HAP-1 (cell line): ENCODE measurements around the gene FAM107B.
"Not testable (repeated sequence)": the region's sequence is repeated elsewhere in the genome, so short reads cannot be mapped to it uniquely, and the experiment has no call there.

Experiments used
- DNase-seq, 2 experiments: peaks; one replicate each; pipeline ENCODE4 v3.0.0-alpha.2; 2016 to 2020; ENCODE audit warnings: low spot score in 2 of 2
- H3K27me3 ChIP-seq: fragments of 250-450 bp; sonication (Bioruptor Pico); 2 replicates; pipeline ENCODE4 v1.5.1; 2020; ENCODE audit warnings: low read depth, mild to moderate bottlenecking, moderate library complexity
- H3K36me3 ChIP-seq: fragments of 250-450 bp; sonication (Bioruptor Pico); replicated peaks from 2 replicates; pipeline ENCODE4 v1.5.1; 2020; ENCODE audit warnings: mild to moderate bottlenecking
- H3K4me1 ChIP-seq: fragments of 250-450 bp; sonication (Bioruptor Pico); 2 replicates; pipeline ENCODE4 v1.5.1; 2020; ENCODE audit warnings: mild to moderate bottlenecking
- H3K4me3 ChIP-seq: fragments of 250-450 bp; sonication (Bioruptor Pico); 2 replicates; pipeline ENCODE4 v1.5.1; 2020; ENCODE audit warnings: mild to moderate bottlenecking, moderate library complexity
- H3K9me3 ChIP-seq: fragments of 250-450 bp; sonication (Bioruptor Pico); 2 replicates; pipeline ENCODE4 v1.5.1; 2020; ENCODE audit warnings: mild to moderate bottlenecking, moderate library complexity
- in situ Hi-C: fragments of 300-500 bp; cut with MboI; formaldehyde crosslinking; loops from 3 replicates; pipeline ENCODE4 v1.14.3; 2020; ENCODE audit warnings: low sequenced_read_pairs, inconsistent platforms, mixed read lengths

Gene FAM107B

DNA sequence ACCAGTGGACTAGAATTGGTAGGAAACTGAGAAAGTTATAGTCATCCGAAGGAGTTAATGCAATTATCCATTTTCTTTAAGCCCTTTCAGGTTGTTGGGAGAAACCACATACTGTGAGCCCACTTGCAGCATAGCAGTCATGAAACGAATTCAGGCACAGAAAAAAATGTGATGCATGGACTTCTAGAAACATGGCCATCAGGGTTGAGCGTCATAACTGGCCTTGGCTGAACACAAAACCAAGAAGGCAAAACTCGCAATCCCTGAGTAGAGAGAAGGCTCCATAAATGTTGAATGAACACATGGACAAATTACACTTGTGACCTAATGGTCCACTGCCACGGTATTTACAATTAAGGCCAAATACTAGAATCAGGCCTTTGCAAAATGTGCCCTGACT, 121.9 kb downstream of the FAM107B start:
- H3K36me3 ChIP-seq, result no peaks in the 10 kb centered on the region
- no peaks in the 10 kb centered on the region for H3K9me3 ChIP-seq
- in situ Hi-C loops, result no loop called here
- peaks cover 3% of the 10 kb centered on the region for H3K4me1 ChIP-seq
- H3K4me3 ChIP-seq, result no peak overlapping the region
- peaks cover 4% of the 10 kb centered on the region; the same call in 1 of the 2 replicates for H3K27me3 ChIP-seq
- no peak for DNase-seq

DNA sequence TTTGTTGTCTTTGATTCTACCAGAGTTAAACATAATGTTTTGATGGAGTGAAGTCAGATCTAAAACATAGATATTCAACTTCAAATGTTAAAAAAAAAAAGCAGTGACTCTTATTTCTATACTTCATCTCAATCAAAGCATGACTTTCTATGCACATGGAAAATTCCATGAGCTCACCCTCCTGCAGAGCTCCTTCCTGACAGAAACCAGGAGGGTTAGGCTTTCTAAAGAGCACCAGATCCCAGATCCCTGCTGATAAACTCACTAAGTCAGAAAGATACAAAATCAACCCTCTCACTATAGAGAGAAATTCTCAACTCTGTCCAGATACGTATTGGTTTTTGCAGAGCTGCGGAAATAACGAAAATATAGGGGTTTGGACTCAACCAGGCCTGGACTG, 122.6 kb downstream of the FAM107B start:
- H3K27me3 ChIP-seq, result peaks cover 4% of the 10 kb centered on the region; the same call in 1 of the 2 replicates
- DNase-seq, result no peak
- H3K4me3 ChIP-seq, result no peak overlapping the region
- in situ Hi-C loops, result no loop called here
- peaks cover 3% of the 10 kb centered on the region for H3K4me1 ChIP-seq
- H3K36me3 ChIP-seq, result no peaks in the 10 kb centered on the region
- H3K9me3 ChIP-seq, result no peaks in the 10 kb centered on the region

DNA sequence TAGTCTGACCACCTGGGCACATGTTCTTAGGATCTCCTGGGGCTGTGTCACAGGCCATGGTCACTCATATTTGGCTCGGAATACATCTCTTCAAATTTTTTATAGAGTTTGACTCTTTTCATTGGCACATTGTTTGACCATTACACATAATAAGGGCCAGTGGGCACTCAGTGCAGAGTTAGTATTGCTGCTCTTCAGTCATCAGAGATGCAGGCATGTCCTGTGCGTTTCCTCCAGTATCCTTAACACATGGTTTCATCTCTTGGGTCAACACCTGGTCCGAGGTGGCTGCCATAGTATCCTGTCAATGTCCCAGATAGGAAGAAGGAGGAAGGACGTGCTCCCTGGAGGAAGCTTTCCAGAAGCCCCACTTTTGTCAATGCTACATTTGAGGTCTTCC, 125.0 kb downstream of the FAM107B start:
- H3K4me1 ChIP-seq, result peaks cover 3% of the 10 kb centered on the region
- peaks cover 15% of the 10 kb centered on the region for H3K27me3 ChIP-seq
- no peaks in the 10 kb centered on the region for H3K9me3 ChIP-seq
- H3K36me3 ChIP-seq, result no peaks in the 10 kb centered on the region
- no peak overlapping the region for H3K4me3 ChIP-seq
- DNase-seq, result no peak
- in situ Hi-C loops, result no loop called here

DNA sequence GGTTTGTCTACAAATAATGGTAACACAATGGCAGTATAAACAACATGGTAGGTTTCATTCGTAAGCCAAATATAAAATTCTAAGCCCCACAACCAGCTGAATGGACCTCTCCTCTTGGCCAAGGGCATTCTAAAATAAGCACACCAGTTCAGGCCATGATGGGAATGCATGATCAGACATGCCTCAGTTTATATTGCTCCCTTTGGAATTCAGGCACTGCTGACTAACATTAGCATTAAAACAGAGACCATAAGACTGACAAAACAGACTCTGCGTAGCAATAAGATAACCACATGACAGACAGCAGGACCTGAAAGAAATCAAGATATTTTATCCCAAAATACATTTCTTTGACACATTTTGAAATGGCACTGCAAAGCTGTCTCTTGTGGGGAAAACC, 125.8 kb downstream of the FAM107B start:
- Histone ChIP-seq H3K4me1 (peaks cover 3% of the 10 kb centered on the region), H3K27me3 (peaks cover 23% of the 10 kb centered on the region)
- in situ Hi-C loops, result no loop called here

DNA sequence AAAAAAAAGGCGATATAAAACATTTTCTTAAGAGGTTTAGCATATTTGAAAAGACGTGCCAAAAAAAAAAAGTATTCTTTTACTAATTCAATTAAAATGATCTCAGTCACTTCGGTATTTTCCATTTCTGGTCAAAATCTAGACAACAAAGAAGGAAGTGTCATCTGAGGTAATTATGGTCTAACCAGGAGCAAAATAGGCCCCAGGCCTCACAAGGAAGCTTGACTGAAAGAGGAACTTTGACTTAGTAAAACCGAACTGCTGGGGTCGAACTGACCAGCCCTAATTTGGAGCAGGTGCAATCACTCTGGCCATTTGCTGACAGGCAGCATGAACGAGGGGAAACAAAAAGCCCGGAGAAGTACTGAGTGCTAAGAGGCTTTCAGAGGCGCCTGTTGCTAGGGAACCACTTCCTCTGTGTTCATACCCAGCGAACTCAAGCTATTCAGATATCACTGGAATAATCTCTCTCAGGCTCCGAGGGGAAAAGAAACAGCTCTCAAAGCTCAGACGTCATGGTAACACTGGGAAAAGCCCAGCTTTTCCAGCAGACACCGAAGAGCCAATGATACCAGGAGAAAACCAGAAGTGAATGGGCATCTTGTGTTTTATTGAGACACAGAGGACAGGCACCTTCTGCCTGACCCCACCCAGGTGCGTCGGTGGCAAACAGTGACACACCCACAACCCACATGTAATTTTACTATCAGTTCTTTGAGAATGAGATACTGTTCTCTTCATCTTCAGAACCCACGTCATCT, 126.5 kb downstream of the FAM107B start:
- in situ Hi-C loops, result no loop called here

More for the DNA sequence above, 125.8 kb downstream of the FAM107B start:
- peak; percentile 11 to 36 for DNase-seq
- Histone ChIP-seq H3K4me3 (no peak overlapping the region), H3K36me3 (no peaks in the 10 kb centered on the region), H3K9me3 (no peaks in the 10 kb centered on the region)

DNA sequence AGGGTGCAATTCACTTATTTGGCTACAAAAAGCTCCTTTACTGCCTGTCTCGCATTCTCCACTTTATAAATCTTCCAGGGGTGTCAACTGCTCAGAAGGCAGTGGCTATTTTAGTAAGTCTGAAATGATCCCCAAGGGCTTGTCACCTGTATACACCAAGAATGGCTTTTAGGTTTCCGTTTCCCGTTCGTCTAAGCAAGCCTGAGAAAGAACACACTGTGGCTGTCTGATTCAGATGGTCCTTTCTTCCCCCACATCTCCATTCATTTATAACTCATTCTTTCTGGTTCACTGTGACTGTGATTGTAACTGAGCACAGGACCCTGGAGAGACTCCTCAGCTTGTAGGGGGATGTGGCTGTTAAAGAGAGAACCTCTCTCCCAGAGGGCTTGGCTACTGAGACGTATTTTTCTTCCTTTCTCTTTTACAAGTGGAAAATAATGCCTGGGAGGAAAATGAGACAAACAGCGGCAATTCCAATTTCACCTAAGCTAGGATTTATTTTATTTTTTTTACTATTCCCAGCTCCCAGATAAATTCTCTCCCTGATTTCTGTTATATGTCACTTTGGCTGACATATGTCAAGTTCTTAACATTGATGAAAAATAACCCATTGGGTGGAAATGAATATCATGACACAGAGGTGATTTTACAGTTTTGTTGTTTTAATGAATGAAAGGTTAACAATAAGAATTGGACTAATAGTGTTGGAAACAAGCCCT, 129.3 kb downstream of the FAM107B start:
- Histone ChIP-seq H3K27me3 (peaks cover 46% of the 10 kb centered on the region), H3K4me3 (no peak overlapping the region), H3K36me3 (no peaks in the 10 kb centered on the region), H3K9me3 (no peaks in the 10 kb centered on the region), H3K4me1 (peaks cover 7% of the 10 kb centered on the region)
- in situ Hi-C loops, result no loop called here
- DNase-seq, result no peak

More for the DNA sequence above, 126.5 kb downstream of the FAM107B start:
- Histone ChIP-seq H3K4me3 (no peak overlapping the region), H3K27me3 (peaks cover 29% of the 10 kb centered on the region), H3K4me1 (peaks cover 3% of the 10 kb centered on the region), H3K36me3 (no peaks in the 10 kb centered on the region), H3K9me3 (no peaks in the 10 kb centered on the region)
- DNase-seq, result peak; percentile 55 to 62

DNA sequence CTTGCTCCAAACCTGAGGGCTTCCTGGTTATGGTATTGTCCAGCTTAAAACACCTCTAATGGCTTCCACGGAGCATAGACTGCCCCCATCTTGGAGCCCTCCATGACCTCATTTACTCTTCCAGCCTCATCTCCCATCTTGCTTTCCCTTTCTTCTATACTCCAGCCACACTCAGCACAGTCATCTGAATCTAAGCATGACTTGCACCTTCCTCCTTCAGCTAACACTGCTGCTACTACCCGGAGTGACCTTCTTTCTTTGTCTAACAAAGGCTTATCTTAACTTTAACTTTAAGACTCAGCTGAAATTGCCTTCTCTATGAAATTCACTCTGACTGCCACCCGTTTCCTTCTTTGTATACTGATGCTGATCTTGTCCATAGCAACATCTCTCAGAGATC, 135.1 kb downstream of the FAM107B start:
- Histone ChIP-seq H3K36me3 (no peaks in the 10 kb centered on the region), H3K4me1 (peaks cover 5% of the 10 kb centered on the region; the same call in 1 of the 2 replicates), H3K4me3 (no peak overlapping the region), H3K9me3 (no peaks in the 10 kb centered on the region), H3K27me3 (peaks cover 53% of the 10 kb centered on the region)
- DNase-seq, result no peak
- in situ Hi-C loops, result no loop called here

DNA sequence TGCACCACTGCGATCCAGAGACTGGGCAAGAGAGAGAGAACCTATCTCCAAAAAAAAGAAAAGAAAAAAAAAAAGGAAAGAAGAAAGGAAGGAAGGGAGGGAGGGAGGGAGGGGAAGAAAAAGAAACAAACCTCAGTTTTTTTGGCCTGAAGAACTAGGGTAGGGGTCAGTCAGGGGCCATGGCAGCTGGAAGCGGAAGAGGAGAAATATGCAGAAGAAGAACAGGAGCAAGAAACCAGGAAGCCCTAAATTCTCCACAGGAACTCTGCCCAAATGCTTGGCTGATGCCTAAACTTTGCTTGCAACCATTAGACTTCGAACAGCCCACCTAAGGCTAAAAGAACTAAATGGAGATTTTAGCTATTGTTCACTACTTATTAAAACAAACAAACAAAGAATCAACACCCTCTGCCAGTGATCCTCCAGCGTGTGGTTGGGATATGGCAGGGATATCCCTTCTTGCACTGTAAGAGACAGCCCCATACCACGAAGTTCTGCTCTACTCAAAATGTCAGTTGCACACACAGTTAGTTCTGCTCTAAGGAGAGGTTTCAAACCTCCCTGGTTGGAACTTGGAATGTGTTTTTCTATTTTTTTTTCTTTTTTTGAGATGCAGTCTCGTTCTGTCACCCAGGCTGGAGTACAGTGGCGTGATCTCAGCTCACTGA, 139.5 kb downstream of the FAM107B start:
- no peak for DNase-seq
- Histone ChIP-seq H3K36me3 (no peaks in the 10 kb centered on the region), H3K4me3 (no peak overlapping the region), H3K27me3 (peaks cover 28% of the 10 kb centered on the region), H3K9me3 (no peaks in the 10 kb centered on the region), H3K4me1 (no peaks in the 10 kb centered on the region)
- in situ Hi-C loops, result no loop called here

DNA sequence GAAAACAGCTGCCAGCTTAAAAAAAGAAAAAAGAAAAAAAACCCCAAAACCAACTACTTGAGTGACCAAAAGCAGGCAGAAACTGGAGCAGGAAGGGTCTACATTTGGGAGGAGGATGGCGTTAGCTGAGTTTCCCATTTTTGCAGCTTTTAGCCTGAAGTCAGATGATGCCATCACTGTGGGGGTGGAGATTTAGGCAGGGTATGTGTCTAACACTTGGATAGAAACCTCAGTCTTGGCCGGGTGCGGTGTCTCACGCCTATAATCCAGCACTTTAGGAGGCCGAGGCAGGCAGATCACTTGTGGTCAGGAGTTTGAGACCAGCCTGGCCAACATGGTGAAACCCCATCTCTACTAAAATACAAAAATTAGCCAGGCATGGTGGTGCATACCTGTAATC, 140.1 kb downstream of the FAM107B start:
- DNase-seq, in situ Hi-C loops, H3K4me3 ChIP-seq, H3K9me3 ChIP-seq, H3K36me3 ChIP-seq, H3K4me1 ChIP-seq: not testable (repeated sequence)
- H3K27me3 ChIP-seq, result peaks cover 28% of the 10 kb centered on the region

DNA sequence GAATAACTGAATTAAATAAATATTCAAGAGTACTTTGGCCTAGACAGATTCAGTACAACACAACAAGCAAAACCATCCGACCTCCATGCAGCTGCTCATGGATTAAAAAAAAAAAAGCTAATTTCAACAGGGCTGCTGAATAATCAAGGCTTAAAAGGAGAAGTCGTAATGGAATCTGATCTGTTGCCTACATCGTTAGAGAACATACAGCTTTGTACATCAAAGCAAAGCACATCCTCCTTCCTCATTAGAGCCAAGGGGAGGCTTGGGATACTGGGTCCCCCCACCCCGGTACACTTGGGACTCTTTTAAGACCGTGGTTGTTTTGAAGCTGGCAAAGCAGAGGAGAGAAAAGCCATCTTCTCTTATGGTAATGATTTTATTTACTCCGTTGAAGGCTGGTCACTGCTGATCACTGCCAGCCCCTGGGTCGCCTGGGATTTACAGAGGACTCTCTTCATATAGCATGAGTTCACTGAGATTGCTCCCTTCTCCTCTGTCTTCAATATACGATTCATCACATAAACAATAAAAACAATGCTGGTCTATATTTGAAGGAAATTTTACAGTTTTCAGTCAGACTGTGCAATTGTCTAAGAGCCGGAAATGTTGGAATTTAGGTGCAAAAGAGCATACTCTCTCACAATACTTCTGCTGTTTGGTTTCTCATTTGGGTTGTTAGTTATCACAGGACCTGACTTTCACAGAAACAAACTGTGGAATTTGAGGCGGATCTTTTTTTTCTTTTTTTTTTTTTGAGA, 148.8 kb downstream of the FAM107B start:
- DNase-seq, result no peak
- no peaks in the 10 kb centered on the region; the same call in 1 of the 2 replicates for H3K27me3 ChIP-seq
- H3K36me3 ChIP-seq, result no peaks in the 10 kb centered on the region
- H3K9me3 ChIP-seq, result no peaks in the 10 kb centered on the region
- no peak overlapping the region for H3K4me3 ChIP-seq
- H3K4me1 ChIP-seq, result no peaks in the 10 kb centered on the region
- in situ Hi-C loops, result no loop called here

DNA sequence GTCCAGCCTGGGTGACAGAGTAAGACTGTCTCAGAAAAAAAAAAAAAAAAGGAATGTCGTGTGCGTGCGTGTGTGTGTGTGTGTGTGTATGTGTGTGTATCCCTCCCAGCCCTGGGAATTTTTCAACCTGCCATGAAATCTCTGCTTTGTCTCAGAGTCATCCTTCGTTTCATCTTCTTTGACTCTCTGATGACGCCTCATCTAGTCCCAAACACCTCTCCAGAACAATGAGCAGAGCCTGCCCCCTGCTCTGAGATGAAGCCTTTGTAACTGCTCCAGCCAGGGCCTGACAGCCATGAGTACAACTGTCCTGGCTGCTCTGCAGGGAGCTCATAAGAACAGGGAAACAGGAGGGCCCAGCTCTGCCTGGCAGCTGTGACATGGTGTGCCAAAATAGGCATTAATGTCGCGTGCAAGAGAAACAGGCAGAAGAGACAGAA, 149.5 kb downstream of the FAM107B start:
- no peak for DNase-seq
- in situ Hi-C loops, result no loop called here

DNA sequence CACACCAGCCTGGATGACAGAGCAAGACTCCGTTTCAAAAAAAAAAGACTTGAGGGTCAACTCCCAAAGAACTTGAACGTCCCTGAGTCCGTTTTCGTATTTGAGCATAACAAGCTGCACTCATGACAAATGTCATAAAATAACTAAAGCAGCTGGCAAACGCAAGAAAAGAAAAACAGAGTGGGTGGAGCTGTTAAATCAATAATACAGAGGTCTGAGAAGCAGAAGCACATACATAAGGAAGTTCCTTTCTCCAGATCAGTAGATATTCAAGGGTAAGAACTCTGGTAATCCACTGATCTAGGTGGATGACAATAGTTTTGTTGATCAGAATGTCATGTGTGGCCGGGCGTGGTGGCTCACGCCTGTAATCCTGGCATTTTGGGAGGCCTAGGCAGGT, 150.1 kb downstream of the FAM107B start:
- no peak for DNase-seq
- Histone ChIP-seq H3K36me3 (no peaks in the 10 kb centered on the region), H3K9me3 (no peaks in the 10 kb centered on the region), H3K4me1 (no peaks in the 10 kb centered on the region), H3K4me3 (no peak overlapping the region), H3K27me3 (no peaks in the 10 kb centered on the region; the same call in 1 of the 2 replicates)
- in situ Hi-C loops, result no loop called here

More for the DNA sequence above, 149.5 kb downstream of the FAM107B start:
- no peaks in the 10 kb centered on the region for H3K9me3 ChIP-seq
- no peaks in the 10 kb centered on the region; the same call in 1 of the 2 replicates for H3K27me3 ChIP-seq
- no peaks in the 10 kb centered on the region for H3K36me3 ChIP-seq
- H3K4me1 ChIP-seq, result no peaks in the 10 kb centered on the region
- no peak overlapping the region for H3K4me3 ChIP-seq

DNA sequence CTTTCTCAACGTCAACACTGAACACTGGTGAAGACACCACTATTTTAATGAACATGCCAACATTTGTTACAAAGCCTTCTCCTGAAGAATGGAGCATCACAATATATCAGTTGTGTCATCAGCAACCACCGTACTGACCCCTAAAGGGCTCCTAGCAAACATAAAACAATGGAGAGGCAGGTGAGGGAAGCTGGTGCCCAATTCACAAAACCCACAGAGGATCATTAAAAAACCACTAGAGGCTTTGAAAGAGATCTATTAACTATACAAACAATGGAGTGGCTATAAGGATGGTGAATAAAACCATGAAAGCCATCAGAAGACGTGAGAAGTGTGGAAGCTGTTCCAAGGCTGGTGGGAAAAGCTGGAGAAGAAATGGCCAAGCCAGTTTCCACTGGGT, 150.8 kb downstream of the FAM107B start:
- Histone ChIP-seq H3K9me3 (no peaks in the 10 kb centered on the region), H3K4me3 (no peak overlapping the region), H3K4me1 (no peaks in the 10 kb centered on the region), H3K27me3 (no peaks in the 10 kb centered on the region; the same call in 1 of the 2 replicates), H3K36me3 (no peaks in the 10 kb centered on the region)
- DNase-seq, result no peak
- in situ Hi-C loops, result no loop called here
